NCI-H187 (cell line): ENCODE measurements around the gene PIGX.
A peak's percentile ranks its signal among the peaks of the same experiment; 100 is the strongest.
"Not testable (repeated sequence)": the region's sequence is repeated elsewhere in the genome, so short reads cannot be mapped to it uniquely, and the experiment has no call there.

Experiments used
- DNase-seq, 2 experiments: peaks; one replicate each; lab custom pipeline; 2025; lab: John Stamatoyannopoulos, UW

The PIGX gene

GRCh38 chr3:196706327-196706726 lies 5.8 kb upstream of the PIGX start:
- no peak for DNase-seq

- DNase-seq: no peak
Measured at GRCh38 chr3:196706731-196707130, 5.4 kb upstream of the PIGX start.

GRCh38 chr3:196707566-196707965 lies 4.6 kb upstream of the PIGX start:
- no peak for DNase-seq

- no peak for DNase-seq
Measured at GRCh38 chr3:196708467-196708866, 3.7 kb upstream of the PIGX start.

- peak; percentile 59 to 60 for DNase-seq
Measured at GRCh38 chr3:196712514-196713413, 587 bp downstream of the PIGX start.

- not testable (repeated sequence) for DNase-seq
Measured at GRCh38 chr3:196717162-196717561, 5.0 kb downstream of the PIGX start.

- no peak for DNase-seq
Measured at GRCh38 chr3:196721097-196721496, 8.9 kb downstream of the PIGX start.

GRCh38 chr3:196726788-196727675 lies 14.9 kb downstream of the PIGX start:
- no peak for DNase-seq

- DNase-seq: no peak
Measured at GRCh38 chr3:196735751-196736150, 23.6 kb downstream of the PIGX start.

GRCh38 chr3:196736670-196737374 lies 24.6 kb downstream of the PIGX start:
- no peak for DNase-seq

- no peak for DNase-seq
Measured at GRCh38 chr3:196737655-196738054, 25.5 kb downstream of the PIGX start.

- DNase-seq: peak; percentile 70 to 82
Measured at GRCh38 chr3:196739671-196740480, 27.7 kb downstream of the PIGX start, which contains the start of gene PAK2. PAK2 (plus strand) TSS chr3:196739857; CDS start chr3:196782647, 42,790 bp downstream.

GRCh38 chr3:196740481-196741248 lies 28.5 kb downstream of the PIGX start:
- peak in 1 of 2 experiments; percentile 17 for DNase-seq

GRCh38 chr3:196741249-196741889 lies 29.2 kb downstream of the PIGX start:
- no peak for DNase-seq

- DNase-seq: not testable (repeated sequence)
Measured at GRCh38 chr3:196743569-196743968, 31.4 kb downstream of the PIGX start.

GRCh38 chr3:196749125-196749524 lies 36.9 kb downstream of the PIGX start:
- no peak for DNase-seq

- no peak for DNase-seq
Measured at GRCh38 chr3:196753201-196753600, 41.0 kb downstream of the PIGX start.

- DNase-seq: no peak
Measured at GRCh38 chr3:196754091-196754981, 42.2 kb downstream of the PIGX start.

GRCh38 chr3:196756732-196757131 lies 44.6 kb downstream of the PIGX start:
- no peak for DNase-seq
